H1 (cell line): ENCODE measurements around the gene OR2L8. TPM values are rescaled to one million over a fixed set of nuclear protein-coding genes. Genes with fewer than 3 reads are reported as not detected.

Source experiments
- CTCF ChIA-PET: fragments of 300-600 bp; sonication (Branson Sonifier 250); formaldehyde crosslinking; loops from one replicate; lab custom pipeline; 2021; ENCODE audit not compliant: partially characterized antibody; lab: Charles Lee
- POLR2A ChIA-PET: fragments of 300-600 bp; sonication (Branson Sonifier 250); formaldehyde crosslinking; loops from one replicate; lab custom pipeline; 2021; ENCODE audit warnings: inconsistent platforms; ENCODE audit not compliant: partially characterized antibody; lab: Charles Lee
- DNase-seq, 2 experiments: peaks; one replicate each; pipeline versions ENCODE4 v3.0.0 to v3.0.0-alpha.2; 2010 to 2022; ENCODE audit warnings: low spot score in 2 of 2, low read depth in 1 of 2, mixed read lengths in 1 of 2
- FAIRE-seq: peaks from 2 replicates; lab custom pipeline; 2011; peaks lifted over from hg19 to GRCh38; lab: Jason Lieb, UNC
- H2AFZ ChIP-seq: 2 replicates; pipeline ENCODE4 v1.8.1; 2012; ENCODE audit warnings: low read length, inconsistent platforms
- H2AK5ac ChIP-seq: 2 replicates; pipeline ENCODE4 v1.6.1; 2013; ENCODE audit warnings: low read depth, low read length
- H2BK120ac ChIP-seq: replicated peaks from 2 replicates; pipeline ENCODE3; 2013; ENCODE audit warnings: low read depth, low read length, inconsistent platforms
- H2BK12ac ChIP-seq: 2 replicates; pipeline ENCODE4 v1.6.1; 2013; ENCODE audit warnings: low read depth, low read length
- H2BK15ac ChIP-seq: 2 replicates; pipeline ENCODE4 v1.6.1; 2013; ENCODE audit warnings: low read length
- H2BK20ac ChIP-seq: 2 replicates; pipeline ENCODE4 v1.6.1; 2013; ENCODE audit warnings: low read length
- H2BK5ac ChIP-seq: 2 replicates; pipeline ENCODE4 v1.6.1; 2013; ENCODE audit warnings: low read depth, low read length
- H3K14ac ChIP-seq: 2 replicates; pipeline ENCODE4 v1.6.1; 2013; ENCODE audit warnings: inconsistent platforms; ENCODE audit not compliant: insufficient read length
- H3K18ac ChIP-seq: 2 replicates; pipeline ENCODE4 v1.6.1; 2013; ENCODE audit warnings: low read length; ENCODE audit errors: extremely low read depth
- H3K23ac ChIP-seq: 2 replicates; pipeline ENCODE4 v1.6.1; 2013; ENCODE audit warnings: inconsistent platforms; ENCODE audit not compliant: insufficient read length
- H3K23me2 ChIP-seq: 2 replicates; pipeline ENCODE4 v1.6.1; 2013; ENCODE audit warnings: low read depth, low read length
- H3K27ac ChIP-seq: 2 replicates; pipeline ENCODE4 v1.6.1; 2011; ENCODE audit warnings: low read depth, low read length, inconsistent platforms
- H3K27me3 ChIP-seq, 4 experiments: replicated peaks in 1 of 4; 1 replicate in 1 of 4; 2 replicates in 3 of 4; pipeline versions ENCODE4 v1.6.1 to v1.8.1; 2011 to 2013; ENCODE audit warnings: low read length in 3 of 4, mild to moderate bottlenecking in 3 of 4, inconsistent platforms in 2 of 4, mixed read lengths in 2 of 4, moderate library complexity in 1 of 4; ENCODE audit not compliant: control insufficient read depth in 3 of 4, insufficient read depth in 3 of 4; ENCODE audit errors: extremely low read depth in 1 of 4
- H3K36me3 ChIP-seq, 4 experiments: 2 replicates each; pipeline versions ENCODE4 v1.6.1 to v1.8.1; 2011 to 2013; ENCODE audit warnings: mild to moderate bottlenecking in 4 of 4, low read length in 3 of 4, moderate library complexity in 2 of 4, control low read depth in 1 of 4, inconsistent platforms in 1 of 4; ENCODE audit not compliant: insufficient read depth in 4 of 4, control insufficient read depth in 2 of 4
- H3K4ac ChIP-seq: replicated peaks from 2 replicates; pipeline ENCODE3; 2013; ENCODE audit warnings: low read length, low read depth, mixed read lengths, inconsistent platforms; ENCODE audit not compliant: insufficient read length
- H3K4me1 ChIP-seq, 4 experiments: replicated peaks in 1 of 4; 1 replicate in 1 of 4; 2 replicates in 3 of 4; pipeline versions ENCODE4 v1.6.1 to v1.8.1; 2011 to 2013; ENCODE audit warnings: low read length in 3 of 4, inconsistent platforms in 2 of 4, mixed read lengths in 1 of 4; ENCODE audit not compliant: insufficient read depth in 4 of 4, control insufficient read depth in 3 of 4
- H3K4me2 ChIP-seq, 2 experiments: 2 replicates each; pipeline versions ENCODE4 v1.6.1 to v1.8.1; 2011 to 2013; ENCODE audit warnings: low read depth in 2 of 2, low read length in 2 of 2, control low read depth in 1 of 2, inconsistent platforms in 1 of 2, mild to moderate bottlenecking in 1 of 2; ENCODE audit not compliant: insufficient read depth in 1 of 2
- H3K4me3 ChIP-seq, 4 experiments: fragments of 200-600, 300-600 bp in 1 of 4; sonication (generic), shearing (Covaris generic), sonication (Bioruptor Twin) in 1 of 4; 2 replicates each; pipeline versions ENCODE4 v1.5.1 to v1.8.1; 2011 to 2016; ENCODE audit warnings: low read length in 4 of 4, low read depth in 3 of 4, control low read depth in 2 of 4, inconsistent platforms in 2 of 4, mild to moderate bottlenecking in 2 of 4, mixed read lengths in 1 of 4, moderate library complexity in 1 of 4; ENCODE audit not compliant: insufficient read depth in 2 of 4; ENCODE audit errors: extremely low read depth in 1 of 4
- H3K56ac ChIP-seq: replicated peaks from 2 replicates; pipeline ENCODE3; 2013; ENCODE audit warnings: low read depth, mild to moderate bottlenecking, mixed read lengths, low read length, inconsistent platforms; ENCODE audit not compliant: insufficient read length
- H3K79me1 ChIP-seq: 2 replicates; pipeline ENCODE4 v1.6.1; 2013; ENCODE audit warnings: low read depth, low read length, control low read depth
- H3K79me2 ChIP-seq, 2 experiments: 2 replicates each; pipeline versions ENCODE4 v1.6.1 to v1.8.1; 2012 to 2013; ENCODE audit warnings: low read length in 2 of 2, mild to moderate bottlenecking in 2 of 2, inconsistent platforms in 1 of 2; ENCODE audit not compliant: insufficient read depth in 2 of 2, control insufficient read depth in 1 of 2
- H3K9ac ChIP-seq, 4 experiments: replicated peaks in 1 of 4; 1 replicate in 1 of 4; 2 replicates in 3 of 4; pipeline versions ENCODE4 v1.6.1 to v1.8.1; 2011 to 2013; ENCODE audit warnings: low read depth in 3 of 4, low read length in 3 of 4, control low read depth in 2 of 4, mild to moderate bottlenecking in 2 of 4, moderate library complexity in 2 of 4, inconsistent platforms in 1 of 4; ENCODE audit errors: extremely low read depth in 1 of 4
- H3K9me3 ChIP-seq, 2 experiments: 2 replicates each; pipeline versions ENCODE4 v1.6.1 to v1.8.1; 2012 to 2013; ENCODE audit warnings: mild to moderate bottlenecking in 2 of 2, moderate library complexity in 2 of 2, control low read depth in 1 of 2, inconsistent platforms in 1 of 2, low read depth in 1 of 2, low read length in 1 of 2, mixed read lengths in 1 of 2; ENCODE audit not compliant: insufficient read depth in 2 of 2
- H4K20me1 ChIP-seq, 2 experiments: replicated peaks in 1 of 2; 2 replicates each; pipeline versions ENCODE3 to v1.8.1; 2011 to 2013; ENCODE audit warnings: inconsistent platforms in 2 of 2, low read length in 2 of 2, mild to moderate bottlenecking in 1 of 2; ENCODE audit not compliant: insufficient read depth in 2 of 2, control insufficient read depth in 1 of 2
- H4K5ac ChIP-seq: 2 replicates; pipeline ENCODE4 v1.6.1; 2013; ENCODE audit warnings: low read length, low read depth, mixed read lengths, inconsistent platforms; ENCODE audit not compliant: insufficient read length
- H4K8ac ChIP-seq: 2 replicates; pipeline ENCODE4 v1.8.0; 2013; ENCODE audit warnings: mild to moderate bottlenecking, moderate library complexity, low read length, inconsistent platforms; ENCODE audit not compliant: insufficient read depth; ENCODE audit errors: extremely low read depth
- H4K91ac ChIP-seq: replicated peaks from 2 replicates; pipeline ENCODE3; 2013; ENCODE audit warnings: low read length, mixed read lengths, inconsistent platforms; ENCODE audit not compliant: insufficient read length
- ASH2L ChIP-seq: fragments of 200-600, 300-600 bp; sonication (generic); IDR thresholded peaks from one replicate; pipeline ENCODE4 v1.7.1; 2017; ENCODE audit warnings: low read length
- BACH1 ChIP-seq: IDR thresholded peaks from 2 replicates; pipeline ENCODE4 v1.6.1; 2012; ENCODE audit warnings: low read length, improper control_type of control experiment
- BCL11A ChIP-seq, 2 experiments: IDR thresholded peaks; one replicate each; pipeline ENCODE4 v1.6.1; 2011; ENCODE audit warnings: low read depth in 2 of 2, low read length in 2 of 2, mild to moderate bottlenecking in 2 of 2
- CBX5 ChIP-seq: fragments of 300-800, 300-1000 bp; sonication (generic); IDR thresholded peaks from 2 replicates; pipeline ENCODE4 v1.7.1; 2016; ENCODE audit warnings: antibody characterized with exemption, low read length, low read depth
- CHD1 ChIP-seq: IDR thresholded peaks from 2 replicates; pipeline ENCODE4 v1.6.1; 2012; ENCODE audit warnings: low read depth, low read length, improper control_type of control experiment
- CTBP2 ChIP-seq: IDR thresholded peaks from 2 replicates; pipeline ENCODE4 v1.7.0; 2011; ENCODE audit warnings: borderline replicate concordance, mild to moderate bottlenecking, moderate library complexity, mixed read lengths, low read length; ENCODE audit not compliant: insufficient read depth, insufficient read length
- EP300 ChIP-seq, 2 experiments: IDR thresholded peaks; 1 replicate in 1 of 2; 2 replicates in 1 of 2; pipeline ENCODE4 v1.6.1; 2011 to 2012; ENCODE audit warnings: low read depth in 2 of 2, low read length in 2 of 2, mild to moderate bottlenecking in 2 of 2, borderline replicate concordance in 1 of 2, inconsistent platforms in 1 of 2, moderate library complexity in 1 of 2
- FOSL1 ChIP-seq: IDR thresholded peaks from 2 replicates; pipeline ENCODE4 v1.6.1; 2011; ENCODE audit warnings: mild to moderate bottlenecking, low read depth, low read length, moderate library complexity; ENCODE audit not compliant: insufficient read depth
- JUN ChIP-seq: IDR thresholded peaks from 2 replicates; pipeline ENCODE4 v1.6.1; 2011; ENCODE audit warnings: low read depth, mild to moderate bottlenecking, improper control_type of control experiment, low read length
- RBBP5 ChIP-seq: IDR thresholded peaks from 2 replicates; pipeline ENCODE4 v1.7.1; 2012; ENCODE audit warnings: low read depth, mild to moderate bottlenecking, inconsistent platforms, low read length, moderate library complexity, borderline replicate concordance
- RNF2 ChIP-seq: fragments of 200-900, 300-1000 bp; sonication (generic); IDR thresholded peaks from 2 replicates; pipeline ENCODE4 v1.7.1; 2016; ENCODE audit warnings: borderline replicate concordance, low read depth, mild to moderate bottlenecking, antibody characterized with exemption, low read length; ENCODE audit not compliant: poor library complexity, severe bottlenecking; ENCODE audit errors: missing control alignments
- SIRT6 ChIP-seq: IDR thresholded peaks from one replicate; pipeline ENCODE4 v1.7.1; 2012; ENCODE audit warnings: low read length, inconsistent platforms
- SRF ChIP-seq: IDR thresholded peaks from 2 replicates; pipeline ENCODE4 v1.6.1; 2011; ENCODE audit warnings: mild to moderate bottlenecking, low read depth, low read length, moderate library complexity
- ZNF274 ChIP-seq: IDR thresholded peaks from 2 replicates; pipeline ENCODE4 v1.7.0; 2012; ENCODE audit warnings: low read length, borderline replicate concordance; ENCODE audit errors: extremely low read depth
- WGBS, 2 experiments: shearing (Covaris generic) in 1 of 2; methylation state at CpG; one replicate each; pipeline versions ENCODE4 v1.1.6 to v1.1.7; 2013 to 2015; ENCODE audit warnings: low lambda C conversion rate in 2 of 2, mixed read lengths in 2 of 2, inconsistent platforms in 1 of 2, low coverage in 1 of 2, missing lambda C conversion rate in 1 of 2; ENCODE audit not compliant: insufficient replicate concordance in 2 of 2, insufficient coverage in 1 of 2, insufficient read length in 1 of 2; ENCODE audit errors: extremely low coverage in 1 of 2, missing lambda C conversion rate in 1 of 2; 5-methylcytosine and 5-hydroxymethylcytosine counted together
- polyA plus RNA-seq, 7 experiments: library from polyadenylated mRNA; depleted of rRNA in 3 of 7; stranded (reverse) in 5 of 7; unstranded in 2 of 7; fragments of >200 nt in 5 of 7; fragments of 200-250 nt in 2 of 7; gene quantifications; 1 replicate in 5 of 7; 2 replicates in 1 of 7; 4 replicates in 1 of 7; pipeline versions ENCODE4 v1.2.1 to v1.2.3, GENCODE V29; 2011 to 2013; ENCODE audit warnings: missing spikeins in 2 of 7, mixed read lengths in 2 of 7
- total RNA-seq: library from RNA; stranded (reverse); fragmentation: NEBNext Ultra II Directional; extraction: Animal tissue kit (Norgen Biotek cat#: 25700); gene quantifications from 2 replicates; pipeline ENCODE4 v1.2.1, GENCODE V29; 2021
- TF ChIP-seq, protein P1 (sequence below): IDR thresholded peaks from 2 replicates; pipeline ENCODE4 v1.6.1; 2012; ENCODE audit warnings: inconsistent platforms

Gene OR2L8
- total and polyA plus RNA-seq, 2 of the 8 experiments (the other 6 are each of a cell fraction or from before 2014, with no cell fraction given), result not detected

DNA sequence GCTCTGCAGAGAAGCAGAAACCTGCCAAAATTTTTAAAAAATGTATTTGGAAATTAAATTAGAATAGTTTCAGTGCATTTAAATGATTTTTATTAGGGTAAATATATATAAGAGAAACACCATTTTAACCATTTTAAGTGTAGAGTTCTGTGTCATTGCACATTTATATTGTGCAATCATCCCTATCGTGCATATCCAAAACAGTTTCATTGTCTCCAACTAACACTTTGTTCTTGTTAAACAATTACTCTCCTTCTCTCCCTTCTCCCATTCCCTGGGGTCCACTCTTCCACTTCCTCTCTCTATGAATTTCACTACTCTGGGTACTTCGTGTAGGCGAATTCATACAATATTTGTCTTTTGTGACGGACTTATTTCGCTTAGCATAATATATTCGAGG lies 6.0 kb upstream of the OR2L8 start:
- Histone ChIP-seq H3K27ac (no peak overlapping the region), H3K4me3 (no peak overlapping the region), H2AK5ac (no peak overlapping the region), H4K91ac (no peak overlapping the region), H2BK20ac (no peak overlapping the region), H4K5ac (no peak overlapping the region), H3K4ac (no peak overlapping the region), H2BK15ac (no peak overlapping the region), H3K14ac (no peak overlapping the region), H4K8ac (no peak overlapping the region), H3K18ac (no peak overlapping the region), H3K9ac (no peak overlapping the region), H3K27me3 (no peaks in the 10 kb centered on the region), H3K56ac (no peak overlapping the region), H2BK5ac (no peak overlapping the region), H3K4me2 (no peak overlapping the region), H2AFZ (no peak overlapping the region), H3K23me2 (no peaks in the 10 kb centered on the region), H2BK120ac (no peak overlapping the region), H3K9me3 (peaks cover 44 to 54% of the 10 kb centered on the region in 2 experiments), H3K79me2 (no peaks in the 10 kb centered on the region), H4K20me1 (no peaks in the 10 kb centered on the region), H3K4me1 (no peaks in the 10 kb centered on the region), H2BK12ac (no peak overlapping the region), H3K79me1 (no peaks in the 10 kb centered on the region), H3K23ac (no peak overlapping the region), H3K36me3 (no peaks in the 10 kb centered on the region)
- no peak for FAIRE-seq
- ChIA-PET CTCF (no interaction called here), POLR2A (no interaction called here)
- WGBS, 2 experiments, result 72% methylated on average over 6 of the region's 6 CpGs; no CpG with 5 or more reads in 1 of the 2 experiments
- no peak for DNase-seq
- TF ChIP-seq BCL11A (IDR thresholded peaks at IDR 0.05; ENCODE audit: low read depth in 2 of 2, low read length in 2 of 2) (no peak), FOSL1 (no peak), SRF (no peak), RBBP5 (no peak), BACH1 (no peak), SIRT6 (no peak), EP300 (IDR thresholded peaks at IDR 0.05; ENCODE audit: borderline replicate concordance in 1 of 2, low read depth in 2 of 2, low read length in 2 of 2) (no peak), RNF2 (no peak), ZNF274 (no peak), CTBP2 (no peak), JUN (no peak), ASH2L (no peak), CHD1 (no peak), CBX5 (no peak)
- TF ChIP-seq, protein P1, sequence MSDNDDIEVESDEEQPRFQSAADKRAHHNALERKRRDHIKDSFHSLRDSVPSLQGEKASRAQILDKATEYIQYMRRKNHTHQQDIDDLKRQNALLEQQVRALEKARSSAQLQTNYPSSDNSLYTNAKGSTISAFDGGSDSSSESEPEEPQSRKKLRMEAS, result no peak
